HG03342 (cell line): ENCODE results near the gene FGD5.

Experiments used
- ATAC-seq: cut with Tn5 transposase; IDR thresholded peaks from one replicate; pipeline ENCODE4 v1.9.1; 2021; ENCODE audit warnings: mild to moderate bottlenecking, moderate library complexity; ENCODE audit not compliant: unreplicated experiment

Gene FGD5

GRCh38 chr3:14957925-14958324 is 139.2 kb downstream of the FGD5 start:
- no peak for ATAC-seq

GRCh38 chr3:14959359-14959943 is 140.7 kb downstream of the FGD5 start:
- peak; percentile 42 for ATAC-seq

DNA sequence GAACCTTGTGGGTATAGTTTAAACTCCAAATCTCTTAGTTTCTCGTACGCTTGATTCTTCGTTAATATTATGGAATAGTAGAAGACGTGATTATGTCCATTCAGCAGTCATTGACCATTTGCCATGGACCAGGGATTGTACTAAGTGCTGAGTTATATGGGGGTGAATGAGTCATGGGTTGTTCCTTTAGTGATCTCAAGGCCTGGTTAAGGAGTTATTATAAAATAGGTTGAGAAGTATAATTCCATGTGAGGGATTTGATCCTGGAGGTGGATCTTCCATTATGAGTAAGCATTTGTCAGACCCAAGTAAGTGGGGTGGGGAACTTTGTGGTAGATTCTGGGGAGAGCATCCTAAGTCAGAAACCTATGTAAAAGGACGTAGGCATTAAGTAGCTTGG is 144.0 kb downstream of the FGD5 start:
- ATAC-seq = no peak

GRCh38 chr3:14967285-14967684 is 148.5 kb downstream of the FGD5 start:
- ATAC-seq = no peak

DNA sequence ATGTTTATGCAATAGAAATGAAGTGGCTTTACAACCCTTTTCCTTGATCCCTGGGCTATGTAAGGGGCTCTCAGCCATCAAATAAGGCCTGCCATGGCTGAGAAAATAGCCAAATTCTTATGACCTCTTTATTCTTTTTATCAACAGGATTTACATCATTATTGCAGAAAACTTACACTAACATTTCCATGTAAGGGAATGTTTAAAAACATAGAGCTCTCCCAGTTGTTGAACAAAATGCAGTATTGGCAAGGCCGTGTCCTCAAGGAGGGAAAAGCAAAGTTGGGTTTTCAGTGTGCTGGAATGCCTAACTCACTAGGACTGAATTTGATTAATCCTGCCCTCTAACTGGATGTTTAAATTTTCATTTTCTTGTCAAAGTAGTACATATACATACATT is 150.9 kb downstream of the FGD5 start:
- ATAC-seq = no peak

GRCh38 chr3:14976317-14976716 is 157.6 kb downstream of the FGD5 start:
- ATAC-seq = no peak

DNA sequence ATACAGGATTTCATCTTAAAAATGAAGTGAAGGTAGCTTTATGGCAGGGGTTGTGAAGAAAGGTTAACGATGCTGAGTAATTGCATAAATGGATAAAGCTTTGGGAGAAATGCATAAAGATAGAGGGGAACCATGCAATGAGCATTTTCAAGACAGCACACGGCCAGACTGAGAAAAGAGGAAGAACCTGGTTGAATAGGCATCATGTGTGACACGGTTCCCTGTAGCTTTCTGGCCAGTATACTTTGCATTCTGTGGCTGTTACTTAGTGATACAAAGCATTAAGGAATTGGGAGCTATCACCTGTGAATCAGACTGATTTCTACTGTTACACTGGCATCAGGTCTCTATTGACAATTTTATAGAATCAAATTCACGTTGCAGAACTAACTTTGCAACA is 161.9 kb downstream of the FGD5 start:
- ATAC-seq = peak; percentile 74
